Measurements from ENCODE around the gene HDDC3.
"Not testable (repeated sequence)": the region's sequence is repeated elsewhere in the genome, so short reads cannot be mapped to it uniquely, and the experiment has no call there.

DNA sequence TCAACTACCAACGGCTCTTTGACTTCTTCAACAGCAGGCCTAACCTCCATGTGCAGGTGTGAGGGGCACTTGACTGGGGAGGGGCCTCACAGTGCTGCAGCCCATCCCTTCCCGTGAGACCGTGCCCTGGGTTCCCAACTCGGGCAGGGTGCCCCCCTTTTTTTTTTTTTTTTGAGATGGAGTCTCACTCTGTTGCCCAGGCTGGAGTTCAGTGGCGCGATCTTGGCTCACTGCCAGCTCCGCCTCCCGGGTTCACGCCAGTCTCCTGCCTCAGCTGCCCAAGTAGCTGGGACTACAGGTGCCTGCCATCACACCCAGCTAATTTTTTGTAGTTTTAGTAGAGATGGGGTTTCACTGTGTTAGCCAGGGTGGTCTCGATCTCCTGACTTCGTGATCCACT, 22.9 kb downstream of the HDDC3 start:
- TF ChIP-seq, protein P1, sequence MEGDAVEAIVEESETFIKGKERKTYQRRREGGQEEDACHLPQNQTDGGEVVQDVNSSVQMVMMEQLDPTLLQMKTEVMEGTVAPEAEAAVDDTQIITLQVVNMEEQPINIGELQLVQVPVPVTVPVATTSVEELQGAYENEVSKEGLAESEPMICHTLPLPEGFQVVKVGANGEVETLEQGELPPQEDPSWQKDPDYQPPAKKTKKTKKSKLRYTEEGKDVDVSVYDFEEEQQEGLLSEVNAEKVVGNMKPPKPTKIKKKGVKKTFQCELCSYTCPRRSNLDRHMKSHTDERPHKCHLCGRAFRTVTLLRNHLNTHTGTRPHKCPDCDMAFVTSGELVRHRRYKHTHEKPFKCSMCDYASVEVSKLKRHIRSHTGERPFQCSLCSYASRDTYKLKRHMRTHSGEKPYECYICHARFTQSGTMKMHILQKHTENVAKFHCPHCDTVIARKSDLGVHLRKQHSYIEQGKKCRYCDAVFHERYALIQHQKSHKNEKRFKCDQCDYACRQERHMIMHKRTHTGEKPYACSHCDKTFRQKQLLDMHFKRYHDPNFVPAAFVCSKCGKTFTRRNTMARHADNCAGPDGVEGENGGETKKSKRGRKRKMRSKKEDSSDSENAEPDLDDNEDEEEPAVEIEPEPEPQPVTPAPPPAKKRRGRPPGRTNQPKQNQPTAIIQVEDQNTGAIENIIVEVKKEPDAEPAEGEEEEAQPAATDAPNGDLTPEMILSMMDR (IDR thresholded peaks at IDR 0.05), result not testable (repeated sequence)
- not testable (repeated sequence) for TF ChIP-seq TCF7L2 (IDR thresholded peaks at IDR 0.05; ENCODE audit: low read depth, low read length); SIN3A (IDR thresholded peaks at IDR 0.05; ENCODE audit: borderline replicate concordance, insufficient read depth, low read depth, low read length); POLR2AphosphoS5 (IDR thresholded peaks at IDR 0.05; ENCODE audit: low read depth, low read length)
- TF ChIP-seq, protein P2, sequence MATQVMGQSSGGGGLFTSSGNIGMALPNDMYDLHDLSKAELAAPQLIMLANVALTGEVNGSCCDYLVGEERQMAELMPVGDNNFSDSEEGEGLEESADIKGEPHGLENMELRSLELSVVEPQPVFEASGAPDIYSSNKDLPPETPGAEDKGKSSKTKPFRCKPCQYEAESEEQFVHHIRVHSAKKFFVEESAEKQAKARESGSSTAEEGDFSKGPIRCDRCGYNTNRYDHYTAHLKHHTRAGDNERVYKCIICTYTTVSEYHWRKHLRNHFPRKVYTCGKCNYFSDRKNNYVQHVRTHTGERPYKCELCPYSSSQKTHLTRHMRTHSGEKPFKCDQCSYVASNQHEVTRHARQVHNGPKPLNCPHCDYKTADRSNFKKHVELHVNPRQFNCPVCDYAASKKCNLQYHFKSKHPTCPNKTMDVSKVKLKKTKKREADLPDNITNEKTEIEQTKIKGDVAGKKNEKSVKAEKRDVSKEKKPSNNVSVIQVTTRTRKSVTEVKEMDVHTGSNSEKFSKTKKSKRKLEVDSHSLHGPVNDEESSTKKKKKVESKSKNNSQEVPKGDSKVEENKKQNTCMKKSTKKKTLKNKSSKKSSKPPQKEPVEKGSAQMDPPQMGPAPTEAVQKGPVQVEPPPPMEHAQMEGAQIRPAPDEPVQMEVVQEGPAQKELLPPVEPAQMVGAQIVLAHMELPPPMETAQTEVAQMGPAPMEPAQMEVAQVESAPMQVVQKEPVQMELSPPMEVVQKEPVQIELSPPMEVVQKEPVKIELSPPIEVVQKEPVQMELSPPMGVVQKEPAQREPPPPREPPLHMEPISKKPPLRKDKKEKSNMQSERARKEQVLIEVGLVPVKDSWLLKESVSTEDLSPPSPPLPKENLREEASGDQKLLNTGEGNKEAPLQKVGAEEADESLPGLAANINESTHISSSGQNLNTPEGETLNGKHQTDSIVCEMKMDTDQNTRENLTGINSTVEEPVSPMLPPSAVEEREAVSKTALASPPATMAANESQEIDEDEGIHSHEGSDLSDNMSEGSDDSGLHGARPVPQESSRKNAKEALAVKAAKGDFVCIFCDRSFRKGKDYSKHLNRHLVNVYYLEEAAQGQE (IDR thresholded peaks at IDR 0.05; ENCODE audit: insufficient read depth in 1 of 2, low read depth in 2 of 2, low read length in 1 of 2), result not testable (repeated sequence)
